GM18867 (cell line): ENCODE data around the gene NDUFC1.

ENCODE experiments used
- ATAC-seq: cut with Tn5 transposase; IDR thresholded peaks from one replicate; pipeline ENCODE4 v1.9.1; 2021; ENCODE audit warnings: mild to moderate bottlenecking, moderate library complexity; ENCODE audit not compliant: unreplicated experiment

NDUFC1 gene

GRCh38 chr4:139253713-139254112, 48.6 kb downstream of the NDUFC1 start:
- no peak for ATAC-seq

GRCh38 chr4:139253046-139253445, 49.2 kb downstream of the NDUFC1 start:
- no peak for ATAC-seq

GRCh38 chr4:139247700-139248238, 54.5 kb downstream of the NDUFC1 start:
- no peak for ATAC-seq

DNA sequence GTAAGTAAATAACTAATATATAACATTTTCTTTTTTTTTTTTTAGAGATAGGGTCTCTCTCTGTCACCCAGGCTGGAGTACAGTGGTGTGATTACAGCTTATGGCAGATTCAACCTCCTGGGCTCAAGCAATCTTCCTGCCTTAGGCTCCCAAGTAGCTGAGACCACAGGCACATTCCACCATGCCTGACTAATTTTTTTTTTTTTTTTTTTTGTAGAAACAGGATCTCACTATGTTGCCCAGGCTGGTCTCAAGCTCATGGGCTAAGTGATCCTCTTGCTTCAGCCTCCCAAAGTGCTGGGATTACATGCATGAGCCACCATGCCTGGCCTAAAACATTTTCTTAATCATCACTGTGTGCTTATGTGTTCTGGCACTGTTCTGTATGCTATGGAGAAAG, 55.0 kb downstream of the NDUFC1 start:
- no peak for ATAC-seq

GRCh38 chr4:139246166-139246565, 56.1 kb downstream of the NDUFC1 start:
- ATAC-seq = no peak

DNA sequence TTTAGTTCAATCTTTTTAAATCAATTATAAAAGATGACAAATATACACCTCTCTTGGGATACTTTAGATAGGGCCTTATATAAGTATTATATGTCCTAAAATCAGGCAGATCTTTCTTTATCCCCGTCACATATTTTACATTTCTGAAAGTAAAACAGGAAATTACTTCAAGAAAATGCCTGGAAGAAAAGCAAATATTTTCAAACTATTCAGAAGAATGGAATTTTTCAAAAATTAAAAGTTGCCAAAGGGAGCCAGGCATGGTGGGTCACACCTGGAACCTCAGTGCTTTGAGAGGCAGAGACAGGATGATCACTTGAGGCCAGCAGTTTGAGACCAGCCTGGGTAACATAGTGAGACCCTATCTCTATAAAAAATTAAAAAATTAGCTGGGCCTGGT, 56.7 kb downstream of the NDUFC1 start:
- no peak for ATAC-seq

GRCh38 chr4:139243448-139244365, 58.6 kb downstream of the NDUFC1 start:
- ATAC-seq = no peak

- no peak for ATAC-seq
Observed at GRCh38 chr4:139242511-139243051, 59.7 kb downstream of the NDUFC1 start.

DNA sequence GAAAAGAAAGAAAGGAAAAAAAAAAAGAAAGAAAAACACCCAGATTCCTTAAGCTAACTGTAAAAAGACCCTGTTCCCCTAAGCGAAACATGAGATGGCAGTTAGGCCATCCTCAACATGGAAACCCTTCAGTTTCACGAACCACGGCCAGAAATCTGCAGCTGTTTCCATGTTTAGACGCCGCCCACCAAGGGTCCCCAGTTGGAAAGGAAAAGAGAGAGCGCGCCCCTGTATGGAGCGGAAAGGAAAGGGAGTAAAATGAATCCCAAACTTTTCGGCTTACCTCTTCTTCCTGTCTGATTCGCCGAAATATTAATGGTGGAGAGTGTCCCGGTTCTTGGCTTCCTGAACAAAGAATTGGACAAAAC, 60.5 kb downstream of the NDUFC1 start:
- no peak for ATAC-seq

- no peak for ATAC-seq
Observed at GRCh38 chr4:139241086-139241783, 61.0 kb downstream of the NDUFC1 start.
